Breast epithelium (tissue), 3 donors: Measurements from ENCODE around the gene STIM2.
"Not testable (repeated sequence)": the region's sequence is repeated elsewhere in the genome, so short reads cannot be mapped to it uniquely, and the experiment has no call there.

Experiments
- POLR2A ChIP-seq: fragments of 450-650 bp; IDR thresholded peaks from one replicate; pipeline ENCODE4 v1.6.1; 2016; ENCODE audit warnings: antibody characterized with exemption, mild to moderate bottlenecking, moderate library complexity
- TF ChIP-seq, protein P1 (sequence below), 3 donors: fragments of 450-650 bp; IDR thresholded peaks; one replicate each; pipeline ENCODE4 v1.5.1; 2016 to 2017; ENCODE audit warnings: antibody characterized with exemption in 3 of 3, mild to moderate bottlenecking in 3 of 3, moderate library complexity in 3 of 3

DNA sequence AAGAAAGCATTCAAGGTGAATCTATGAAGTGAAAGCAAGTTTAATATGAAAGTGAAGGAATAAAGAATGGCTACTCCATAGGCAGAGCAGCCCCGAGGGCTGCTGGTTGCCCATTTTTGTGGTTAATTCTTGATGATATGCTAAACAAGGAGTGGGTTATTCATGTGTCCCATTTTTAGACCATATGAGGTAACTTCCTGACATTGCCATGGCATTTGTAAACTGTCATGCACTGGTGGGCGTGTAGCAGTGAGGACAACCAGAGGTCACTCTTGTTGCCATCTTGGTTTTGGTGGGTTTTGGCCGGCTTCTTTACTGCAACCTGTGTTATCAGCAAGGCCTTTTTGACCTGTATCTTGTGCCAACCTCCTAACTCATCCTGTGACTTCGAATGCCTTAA is 49.1 kb upstream of the STIM2 start:
- TF ChIP-seq, protein P1, sequence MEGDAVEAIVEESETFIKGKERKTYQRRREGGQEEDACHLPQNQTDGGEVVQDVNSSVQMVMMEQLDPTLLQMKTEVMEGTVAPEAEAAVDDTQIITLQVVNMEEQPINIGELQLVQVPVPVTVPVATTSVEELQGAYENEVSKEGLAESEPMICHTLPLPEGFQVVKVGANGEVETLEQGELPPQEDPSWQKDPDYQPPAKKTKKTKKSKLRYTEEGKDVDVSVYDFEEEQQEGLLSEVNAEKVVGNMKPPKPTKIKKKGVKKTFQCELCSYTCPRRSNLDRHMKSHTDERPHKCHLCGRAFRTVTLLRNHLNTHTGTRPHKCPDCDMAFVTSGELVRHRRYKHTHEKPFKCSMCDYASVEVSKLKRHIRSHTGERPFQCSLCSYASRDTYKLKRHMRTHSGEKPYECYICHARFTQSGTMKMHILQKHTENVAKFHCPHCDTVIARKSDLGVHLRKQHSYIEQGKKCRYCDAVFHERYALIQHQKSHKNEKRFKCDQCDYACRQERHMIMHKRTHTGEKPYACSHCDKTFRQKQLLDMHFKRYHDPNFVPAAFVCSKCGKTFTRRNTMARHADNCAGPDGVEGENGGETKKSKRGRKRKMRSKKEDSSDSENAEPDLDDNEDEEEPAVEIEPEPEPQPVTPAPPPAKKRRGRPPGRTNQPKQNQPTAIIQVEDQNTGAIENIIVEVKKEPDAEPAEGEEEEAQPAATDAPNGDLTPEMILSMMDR (IDR thresholded peaks at IDR 0.05), result not testable (repeated sequence)
- not testable (repeated sequence) for TF ChIP-seq POLR2A
